ENCODE results near the gene TTC27.

The TTC27 gene

DNA sequence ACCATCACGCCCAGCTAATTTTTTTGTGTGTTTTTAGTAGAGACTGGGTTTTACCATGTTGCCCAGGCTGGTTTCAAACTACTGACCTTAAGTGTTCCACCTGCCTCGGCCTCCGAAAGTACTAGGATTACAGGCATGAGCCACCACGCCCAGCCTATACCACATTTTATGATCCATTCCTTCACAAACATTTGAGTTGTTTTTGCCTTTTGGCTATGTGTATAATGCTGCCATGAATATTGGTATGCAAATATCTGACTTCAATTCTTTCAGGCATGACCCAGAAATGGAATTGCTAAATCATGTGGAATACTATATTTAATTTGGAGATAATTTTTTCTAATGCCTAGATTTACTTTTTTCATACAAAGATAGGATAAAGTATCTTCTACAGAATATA is 68.6 kb downstream of the TTC27 start:
- ATAC-seq (replicated peaks): no peak
- H3K27ac Mint-ChIP-seq: no peak overlapping the region
- H3K4me1 Mint-ChIP-seq: peaks cover 0 to 2% of the 10 kb centered on the region in 2 donors
- H3K36me3 Mint-ChIP-seq: peaks cover 3 to 16% of the 10 kb centered on the region in 2 donors
- H3K27me3 Mint-ChIP-seq: no peaks in the 10 kb centered on the region
- no peak for DNase-seq
- H3K4me3 Mint-ChIP-seq: no peak overlapping the region
- no peaks in the 10 kb centered on the region for H3K9me3 Mint-ChIP-seq

DNA sequence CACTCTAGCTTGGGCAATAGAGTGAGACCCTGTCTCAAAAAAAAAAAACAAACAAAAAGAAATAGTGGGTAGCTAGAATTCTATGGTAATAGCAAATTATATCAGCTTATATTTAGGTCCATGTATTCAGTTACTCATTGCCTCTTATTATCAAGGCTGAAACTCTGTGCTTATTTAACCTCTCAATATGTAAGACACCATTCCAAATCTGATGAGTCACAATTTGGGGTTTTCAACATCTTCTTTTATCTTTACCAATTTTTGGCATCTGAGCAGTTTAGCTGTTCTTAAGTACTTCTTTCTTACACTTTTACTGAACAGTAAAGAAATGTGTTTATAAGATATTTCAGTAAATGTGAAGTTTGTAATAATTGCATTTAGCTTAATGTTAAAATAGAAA is 69.3 kb downstream of the TTC27 start:
- Mint-ChIP-seq H3K4me1 (peaks cover 0 to 2% of the 10 kb centered on the region in 2 donors), H3K4me3 (no peak overlapping the region), H3K36me3 (peaks cover 2 to 16% of the 10 kb centered on the region in 2 donors), H3K27ac (no peak overlapping the region), H3K27me3 (no peaks in the 10 kb centered on the region), H3K9me3 (no peaks in the 10 kb centered on the region)
- DNase-seq: no peak
- ATAC-seq (replicated peaks): no peak

DNA sequence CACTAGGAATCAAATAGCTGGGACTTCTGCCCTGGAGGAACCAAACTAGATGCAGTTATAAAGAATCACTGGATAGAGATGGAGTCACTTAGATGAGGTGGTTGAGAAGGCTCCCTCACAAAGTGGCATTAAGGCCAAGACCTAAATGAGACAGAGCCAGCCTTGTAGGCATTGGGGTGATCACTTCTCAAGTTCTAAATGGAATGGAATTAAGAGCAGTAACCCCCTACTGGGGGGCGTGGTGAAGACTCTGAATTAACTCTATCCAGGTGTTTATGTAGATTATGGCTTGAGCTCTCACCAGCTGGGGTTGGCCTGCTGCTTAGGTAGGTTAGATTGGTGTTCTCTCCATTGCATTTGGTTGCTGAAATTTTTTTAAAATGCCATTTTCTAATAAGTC is 71.3 kb downstream of the TTC27 start:
- Mint-ChIP-seq H3K36me3 (peaks cover 8 to 27% of the 10 kb centered on the region in 2 donors), H3K9me3 (no peaks in the 10 kb centered on the region), H3K4me1 (peaks cover 0 to 2% of the 10 kb centered on the region in 2 donors), H3K27me3 (no peaks in the 10 kb centered on the region), H3K27ac (no peak overlapping the region), H3K4me3 (no peak overlapping the region)
- no peak for DNase-seq
- no peak for ATAC-seq (replicated peaks)

DNA sequence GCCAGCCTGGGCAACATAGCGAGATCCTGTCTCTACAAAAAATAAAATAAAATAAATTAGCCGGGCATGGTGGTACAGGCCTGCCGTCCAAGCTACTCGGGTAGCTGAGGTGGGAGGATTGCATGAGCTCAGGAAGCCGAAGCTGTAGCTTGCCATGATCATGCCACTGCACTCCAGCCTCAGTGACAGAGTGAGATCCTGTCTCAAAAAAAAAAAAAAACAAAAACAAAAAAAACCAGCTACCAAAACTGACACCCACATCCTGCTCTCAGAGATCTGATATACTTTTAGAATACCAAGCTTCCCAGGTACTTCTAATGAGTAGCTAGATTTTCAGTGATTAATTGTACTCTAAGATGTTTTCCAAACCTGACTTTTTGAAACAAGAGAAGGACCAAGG is 74.0 kb downstream of the TTC27 start:
- ATAC-seq (replicated peaks) (no peak), DNase-seq (no peak)
- Mint-ChIP-seq H3K4me3 (no peak overlapping the region), H3K4me1 (peaks cover 0 to 2% of the 10 kb centered on the region in 2 donors), H3K27me3 (no peaks in the 10 kb centered on the region), H3K9me3 (no peaks in the 10 kb centered on the region), H3K27ac (no peak overlapping the region), H3K36me3 (peaks cover 18 to 40% of the 10 kb centered on the region in 2 donors)

DNA sequence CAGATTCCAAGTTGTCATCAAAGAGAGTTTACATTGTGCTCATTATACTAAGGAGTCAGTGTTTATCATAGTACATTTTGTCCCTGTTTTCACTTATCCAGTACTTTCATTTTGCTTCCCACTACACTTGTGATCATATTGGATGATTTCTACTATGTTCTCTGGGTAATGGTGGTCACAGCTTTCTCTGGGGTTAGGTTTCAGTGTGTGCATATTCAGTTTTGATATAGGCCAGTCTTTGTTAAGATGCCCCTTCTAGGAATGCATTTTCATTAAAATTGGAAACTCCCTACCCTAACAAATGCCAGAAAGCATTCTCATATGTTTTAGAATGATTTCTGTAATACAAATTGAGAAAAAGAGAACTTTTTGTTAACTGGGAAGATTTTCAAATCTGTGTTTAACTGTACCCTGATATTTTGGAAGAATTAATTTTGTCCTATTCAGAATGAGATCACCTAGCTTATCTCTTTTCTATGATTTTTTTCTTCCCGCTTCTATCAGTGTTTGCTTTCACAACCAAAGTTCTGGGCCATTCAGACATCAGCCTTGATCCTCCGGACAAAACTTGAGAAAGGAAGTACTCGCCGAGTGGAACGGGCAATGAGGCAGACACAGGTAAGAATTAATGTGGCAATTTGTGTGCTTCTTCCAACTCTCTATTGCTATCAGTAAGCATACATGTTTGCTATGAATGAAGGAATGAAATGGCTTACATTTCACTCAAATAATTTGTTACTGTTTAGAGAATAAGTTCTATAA is 74.6 kb downstream of the TTC27 start:
- ATAC-seq (replicated peaks): no peak
- Mint-ChIP-seq H3K9me3 (no peaks in the 10 kb centered on the region), H3K36me3 (peaks cover 19 to 42% of the 10 kb centered on the region in 2 donors), H3K27ac (no peak overlapping the region), H3K27me3 (no peaks in the 10 kb centered on the region), H3K4me1 (peaks cover 0 to 2% of the 10 kb centered on the region in 2 donors), H3K4me3 (no peak overlapping the region)
- no peak for DNase-seq

DNA sequence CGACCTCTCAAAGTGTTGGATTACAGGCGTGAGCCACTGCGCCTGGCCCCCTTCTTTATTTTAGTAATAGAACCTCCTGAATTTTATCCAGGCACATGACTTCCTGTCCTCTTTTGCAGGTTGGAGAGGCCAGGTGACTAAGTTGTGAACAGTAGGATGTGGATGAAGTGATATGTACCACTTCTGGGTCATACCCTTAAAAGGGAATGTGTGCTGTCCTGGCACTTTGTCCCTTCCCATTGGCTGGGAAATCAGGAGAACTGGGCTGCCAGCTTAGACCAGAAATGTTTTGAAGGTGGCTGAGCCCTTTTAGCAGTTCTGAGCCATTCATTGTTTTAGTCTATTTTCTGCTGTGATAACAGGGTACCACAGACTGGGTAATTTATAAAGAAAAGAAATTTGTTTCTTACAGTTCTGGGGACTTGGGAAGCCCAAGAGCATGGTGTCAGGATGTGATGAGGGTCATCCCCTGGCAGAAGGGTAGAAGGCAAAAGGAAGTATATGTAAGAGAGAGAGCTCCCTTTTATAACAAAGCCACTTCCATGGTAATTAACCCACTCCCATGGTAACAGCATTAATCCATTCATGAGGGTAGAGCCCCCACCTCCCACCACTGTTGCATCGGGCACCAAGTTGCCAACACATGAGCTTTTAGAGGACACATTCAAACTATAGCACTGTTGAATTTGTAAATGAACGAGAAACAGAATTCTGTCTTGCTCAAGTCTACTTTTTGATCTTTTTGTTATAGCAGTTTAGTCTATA is 79.1 kb downstream of the TTC27 start:
- H3K27me3 Mint-ChIP-seq: no peaks in the 10 kb centered on the region
- no peak overlapping the region for H3K27ac Mint-ChIP-seq
- H3K36me3 Mint-ChIP-seq: peaks cover 32 to 45% of the 10 kb centered on the region in 2 donors
- no peaks in the 10 kb centered on the region for H3K9me3 Mint-ChIP-seq
- no peak for DNase-seq
- H3K4me3 Mint-ChIP-seq: no peak overlapping the region
- ATAC-seq (replicated peaks): no peak
- H3K4me1 Mint-ChIP-seq: no peaks in the 10 kb centered on the region

DNA sequence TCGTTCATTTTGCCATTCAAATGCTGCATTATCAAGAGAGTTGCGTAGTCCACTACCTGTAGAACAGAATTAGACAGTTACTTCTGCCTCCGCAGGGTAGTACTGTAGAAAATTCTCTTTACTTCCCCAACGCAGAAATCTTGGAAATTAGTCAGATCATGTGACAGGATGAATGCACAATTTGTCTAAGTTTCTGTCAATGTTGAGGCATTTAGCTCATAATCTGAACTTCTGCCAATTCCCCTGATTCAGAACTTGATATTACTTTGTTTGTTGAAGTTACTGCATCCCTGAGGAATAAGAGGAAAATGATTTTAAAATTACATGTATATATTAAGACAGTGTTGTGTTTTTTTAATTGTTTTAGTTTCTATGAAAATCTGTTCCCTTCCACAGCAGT is 83.4 kb downstream of the TTC27 start:
- Mint-ChIP-seq H3K9me3 (peaks cover 0 to 1% of the 10 kb centered on the region in 2 donors), H3K27ac (no peak overlapping the region), H3K4me3 (no peak overlapping the region), H3K36me3 (peaks cover 43 to 56% of the 10 kb centered on the region in 2 donors), H3K27me3 (no peaks in the 10 kb centered on the region), H3K4me1 (peaks cover 8 to 16% of the 10 kb centered on the region in 2 donors)
- ATAC-seq (replicated peaks) (no peak), DNase-seq (no peak)

DNA sequence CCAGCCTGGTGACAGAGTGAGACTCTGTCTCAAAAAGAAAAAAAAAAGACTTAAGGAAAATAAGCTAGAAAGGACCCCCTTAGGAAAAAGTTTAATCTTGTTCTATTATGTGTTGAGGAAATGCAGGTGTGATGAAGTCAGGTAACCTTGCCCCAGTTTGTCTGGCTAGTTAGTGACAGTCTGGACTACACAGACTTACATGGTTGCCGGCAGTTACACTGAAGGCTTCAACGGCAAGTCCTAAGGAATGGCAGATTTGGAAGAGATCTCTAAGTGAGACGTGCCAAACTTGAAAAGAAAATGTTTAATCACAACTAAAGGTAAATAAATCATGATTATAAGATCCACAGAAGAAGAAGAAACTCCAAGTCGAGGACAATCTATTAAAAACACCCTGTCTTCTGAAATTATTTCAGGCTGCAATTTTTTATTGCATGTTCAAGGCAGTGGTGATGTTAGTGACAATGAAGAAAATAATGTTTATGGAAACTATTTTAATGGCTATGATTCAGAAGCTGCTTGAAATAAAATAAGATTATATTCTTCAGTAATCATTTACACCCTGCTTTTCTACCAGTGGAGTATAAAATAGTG is 84.2 kb downstream of the TTC27 start:
- Mint-ChIP-seq H3K27ac (no peak overlapping the region), H3K27me3 (no peaks in the 10 kb centered on the region), H3K9me3 (peaks cover 0 to 1% of the 10 kb centered on the region in 2 donors), H3K36me3 (peaks cover 47 to 54% of the 10 kb centered on the region in 2 donors), H3K4me1 (peaks cover 9 to 16% of the 10 kb centered on the region in 2 donors), H3K4me3 (no peak overlapping the region)
- no peak for DNase-seq
- no peak for ATAC-seq (replicated peaks)

DNA sequence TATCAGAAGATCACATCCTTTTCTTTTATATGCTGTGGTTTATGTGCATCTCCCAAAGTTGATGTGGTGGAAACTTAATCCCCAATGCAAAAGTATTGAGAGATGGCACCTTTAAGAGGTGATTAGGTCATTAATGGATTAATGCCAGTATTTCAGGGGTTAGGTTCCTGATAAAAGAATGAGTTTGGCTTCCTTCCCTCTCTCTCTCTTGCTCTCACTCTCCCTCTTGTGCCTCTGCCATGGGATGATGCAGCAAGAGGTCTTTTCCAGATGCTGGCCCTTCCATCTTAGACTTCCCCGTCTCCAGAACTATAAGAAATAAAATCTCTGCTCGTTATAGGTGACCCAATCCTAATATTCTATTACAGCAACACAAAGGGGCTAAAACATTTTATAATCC is 85.0 kb downstream of the TTC27 start:
- DNase-seq: no peak
- H3K27me3 Mint-ChIP-seq: no peaks in the 10 kb centered on the region

DNA sequence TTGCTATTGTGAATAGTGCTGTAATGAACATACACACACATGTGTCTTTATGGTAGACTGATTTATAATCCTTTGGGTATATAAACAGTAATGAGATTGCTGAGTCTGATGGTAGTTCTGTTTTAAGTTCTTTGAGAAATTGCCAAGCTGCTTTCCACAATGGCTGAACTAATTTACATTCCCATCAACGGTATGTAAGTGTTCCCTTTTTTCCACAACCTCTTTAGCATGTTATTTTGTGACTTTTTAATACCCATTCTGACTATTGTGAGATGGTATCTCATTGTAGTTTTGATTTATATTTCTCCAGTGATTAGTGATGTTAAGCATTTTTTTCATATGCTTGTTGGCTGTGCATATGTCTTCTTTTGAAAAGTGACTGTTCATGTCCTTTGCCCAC is 86.7 kb downstream of the TTC27 start:
- ATAC-seq (replicated peaks): no peak
- H3K36me3 Mint-ChIP-seq: peaks cover 48 to 62% of the 10 kb centered on the region in 2 donors
- H3K4me3 Mint-ChIP-seq: no peak overlapping the region
- peak overlapping the region; percentile 37 for H3K27ac Mint-ChIP-seq
- H3K9me3 Mint-ChIP-seq: peaks cover 0 to 1% of the 10 kb centered on the region in 2 donors
- no peak for DNase-seq
- H3K27me3 Mint-ChIP-seq: no peaks in the 10 kb centered on the region
- H3K4me1 Mint-ChIP-seq: peaks cover 19 to 21% of the 10 kb centered on the region in 2 donors

More for the DNA sequence above, 85.0 kb downstream of the TTC27 start:
- H3K36me3 Mint-ChIP-seq: peaks cover 46 to 59% of the 10 kb centered on the region in 2 donors
- H3K27ac Mint-ChIP-seq: no peak overlapping the region
- H3K9me3 Mint-ChIP-seq: peaks cover 0 to 1% of the 10 kb centered on the region in 2 donors
- H3K4me3 Mint-ChIP-seq: no peak overlapping the region
- ATAC-seq (replicated peaks): no peak
- H3K4me1 Mint-ChIP-seq: peaks cover 14 to 21% of the 10 kb centered on the region in 2 donors

DNA sequence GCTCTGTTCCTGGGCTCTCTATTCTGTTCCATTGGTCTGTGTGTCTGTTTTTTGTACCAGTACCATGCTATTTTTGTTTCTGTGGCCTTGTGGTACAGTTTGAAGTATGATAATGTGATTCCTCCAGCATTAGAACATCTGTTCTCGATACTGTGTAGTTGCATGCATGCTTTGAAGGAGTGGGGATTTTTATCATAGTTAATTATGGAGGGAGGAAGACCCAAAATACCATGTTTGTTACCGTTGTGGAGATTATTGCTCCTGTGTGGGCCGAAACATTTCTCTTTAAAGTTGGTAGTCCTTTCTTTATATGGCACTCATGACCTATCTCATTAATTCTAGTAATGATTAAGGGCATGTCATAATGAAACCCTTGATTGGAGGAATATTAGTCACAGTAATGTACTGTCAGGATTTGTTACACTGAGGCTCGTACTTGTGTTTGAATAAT is 87.6 kb downstream of the TTC27 start:
- Mint-ChIP-seq H3K9me3 (peaks cover 0 to 1% of the 10 kb centered on the region in 2 donors), H3K4me1 (peaks cover 19 to 21% of the 10 kb centered on the region in 2 donors), H3K4me3 (peak overlapping the region in 1 of 2 donors; percentile 52), H3K27ac (peak overlapping the region; percentile 80), H3K27me3 (no peaks in the 10 kb centered on the region), H3K36me3 (peaks cover 47 to 60% of the 10 kb centered on the region in 2 donors)
- ATAC-seq (replicated peaks) (peak; percentile 92 to 97), DNase-seq (peak; percentile 28)

DNA sequence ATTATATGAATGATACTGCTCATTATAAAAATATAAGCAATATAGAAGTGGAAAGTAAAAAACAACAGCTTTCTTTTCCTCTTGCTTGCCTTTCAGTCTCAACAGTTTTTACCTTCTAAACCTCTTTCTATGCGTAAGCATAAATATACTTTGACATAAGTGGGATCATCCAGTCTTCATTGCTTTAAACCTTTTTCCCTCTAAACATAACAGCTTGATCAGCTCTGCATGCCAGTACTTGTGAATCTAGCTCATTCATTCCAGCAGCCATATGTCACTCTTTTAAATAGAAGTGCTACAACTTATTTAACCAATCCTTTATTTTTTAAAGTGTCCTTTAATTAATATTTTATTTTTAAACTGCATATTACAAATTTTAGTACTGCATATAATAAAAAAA is 88.1 kb downstream of the TTC27 start:
- Mint-ChIP-seq H3K27ac (no peak overlapping the region), H3K4me3 (no peak overlapping the region), H3K36me3 (peaks cover 47 to 61% of the 10 kb centered on the region in 2 donors), H3K27me3 (no peaks in the 10 kb centered on the region), H3K9me3 (peaks cover 0 to 1% of the 10 kb centered on the region in 2 donors), H3K4me1 (peaks cover 19 to 21% of the 10 kb centered on the region in 2 donors)
- no peak for DNase-seq
- no peak for ATAC-seq (replicated peaks)

DNA sequence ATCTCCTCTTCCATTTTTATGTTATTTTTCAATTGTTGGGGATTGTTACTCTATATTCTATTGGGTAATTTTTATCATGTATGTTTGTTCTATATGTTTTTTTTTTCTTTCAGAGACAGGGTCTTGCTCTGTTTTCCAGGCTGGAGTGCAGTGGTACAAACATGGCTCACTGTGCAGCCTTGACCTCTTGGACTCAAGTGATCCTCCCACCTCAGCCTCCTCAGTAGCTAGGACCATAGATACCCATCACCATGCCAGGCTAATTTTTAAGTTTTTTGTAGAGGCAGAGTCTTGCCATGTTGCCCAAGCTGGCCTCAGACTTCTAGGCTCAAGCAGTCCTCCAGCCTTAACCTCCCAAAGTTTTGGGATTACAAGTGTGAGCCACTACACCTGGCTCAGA is 88.7 kb downstream of the TTC27 start:
- Mint-ChIP-seq H3K27me3 (no peaks in the 10 kb centered on the region), H3K36me3 (peaks cover 47 to 65% of the 10 kb centered on the region in 2 donors), H3K4me3 (no peak overlapping the region), H3K4me1 (peaks cover 19 to 21% of the 10 kb centered on the region in 2 donors), H3K27ac (no peak overlapping the region), H3K9me3 (peaks cover 0 to 1% of the 10 kb centered on the region in 2 donors)
- ATAC-seq (replicated peaks): no peak
- no peak for DNase-seq

DNA sequence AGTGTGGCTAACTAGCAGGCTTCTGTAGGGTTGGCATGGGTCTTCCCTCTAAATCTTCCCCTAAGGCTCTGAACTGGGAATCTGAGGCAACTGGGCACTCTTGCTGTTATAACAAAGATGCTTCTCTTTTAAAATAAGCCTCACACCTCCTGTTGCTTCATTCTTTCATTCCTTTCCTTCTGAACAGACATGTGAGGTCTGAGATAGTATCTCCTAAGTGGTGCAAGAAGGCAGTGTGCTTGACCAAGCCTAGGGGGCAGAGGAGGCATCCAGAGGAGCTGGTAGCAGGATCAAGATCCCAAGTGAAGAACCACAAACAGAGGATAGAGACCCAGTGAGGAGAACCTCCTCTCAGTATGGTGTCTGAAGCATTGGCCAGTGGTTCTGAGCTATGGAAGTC is 90.9 kb downstream of the TTC27 start:
- peaks cover 5 to 6% of the 10 kb centered on the region in 2 donors for H3K9me3 Mint-ChIP-seq
- DNase-seq (no peak), ATAC-seq (replicated peaks) (no peak)
- no peak overlapping the region for H3K27ac Mint-ChIP-seq
- H3K4me3 Mint-ChIP-seq: no peak overlapping the region
- H3K4me1 Mint-ChIP-seq: peaks cover 19 to 21% of the 10 kb centered on the region in 2 donors
- H3K36me3 Mint-ChIP-seq: peaks cover 47 to 68% of the 10 kb centered on the region in 2 donors
- H3K27me3 Mint-ChIP-seq: no peaks in the 10 kb centered on the region

Data from stimulated activated naive B cell treated with anti-CD40 and anti-IgM and Interleukin-4, amounts not matched to agents 10 μg/mL and 1 μg/mL and 100 μg/mL, for 72 hours (primary cell).